Choroid plexus epithelial cell (primary cell): ENCODE data around the gene RALB.

Source experiments
- DNase-seq: peaks from one replicate; pipeline ENCODE4 v3.0.0-alpha.2; 2010; ENCODE audit warnings: low read depth
- H3K4me3 ChIP-seq: 2 replicates; pipeline ENCODE4 v1.5.1; 2011; ENCODE audit warnings: low read depth, mild to moderate bottlenecking, control low read depth, low read length, moderate library complexity
- TF ChIP-seq, protein P1 (sequence below): conservative IDR thresholded peaks from 2 replicates; pipeline ENCODE4 v1.5.1; 2011; ENCODE audit warnings: low read depth, mild to moderate bottlenecking, control low read depth, inconsistent platforms, low read length, moderate library complexity

The RALB gene

DNA sequence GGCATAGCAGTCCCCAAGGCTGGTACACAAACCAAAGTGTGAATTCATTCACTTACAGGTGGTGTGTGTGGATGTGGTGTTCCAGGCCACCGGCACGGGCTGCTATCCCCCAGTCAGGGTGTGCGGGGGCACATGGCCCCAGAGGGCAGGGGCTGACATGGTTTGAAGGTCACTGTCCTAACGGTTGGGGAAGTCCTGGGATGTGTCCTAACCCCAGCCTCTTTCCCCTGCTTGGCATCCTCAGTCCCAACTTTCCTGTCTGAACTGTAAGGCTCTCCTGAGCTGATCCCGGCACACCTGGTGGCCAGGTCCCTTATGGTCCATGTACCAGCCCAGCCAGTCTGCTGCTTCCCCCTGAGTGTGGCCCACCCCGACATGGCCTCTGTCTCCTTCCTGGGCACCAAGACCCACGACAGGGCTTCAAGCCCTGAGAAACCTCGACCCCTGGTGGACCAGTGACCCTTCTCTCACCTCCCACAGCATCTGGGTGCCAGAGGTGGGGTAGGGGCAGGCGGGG, 27.0 kb upstream of the RALB start:
- no peak for DNase-seq
- H3K4me3 ChIP-seq: no peak overlapping the region
- TF ChIP-seq, protein P1, sequence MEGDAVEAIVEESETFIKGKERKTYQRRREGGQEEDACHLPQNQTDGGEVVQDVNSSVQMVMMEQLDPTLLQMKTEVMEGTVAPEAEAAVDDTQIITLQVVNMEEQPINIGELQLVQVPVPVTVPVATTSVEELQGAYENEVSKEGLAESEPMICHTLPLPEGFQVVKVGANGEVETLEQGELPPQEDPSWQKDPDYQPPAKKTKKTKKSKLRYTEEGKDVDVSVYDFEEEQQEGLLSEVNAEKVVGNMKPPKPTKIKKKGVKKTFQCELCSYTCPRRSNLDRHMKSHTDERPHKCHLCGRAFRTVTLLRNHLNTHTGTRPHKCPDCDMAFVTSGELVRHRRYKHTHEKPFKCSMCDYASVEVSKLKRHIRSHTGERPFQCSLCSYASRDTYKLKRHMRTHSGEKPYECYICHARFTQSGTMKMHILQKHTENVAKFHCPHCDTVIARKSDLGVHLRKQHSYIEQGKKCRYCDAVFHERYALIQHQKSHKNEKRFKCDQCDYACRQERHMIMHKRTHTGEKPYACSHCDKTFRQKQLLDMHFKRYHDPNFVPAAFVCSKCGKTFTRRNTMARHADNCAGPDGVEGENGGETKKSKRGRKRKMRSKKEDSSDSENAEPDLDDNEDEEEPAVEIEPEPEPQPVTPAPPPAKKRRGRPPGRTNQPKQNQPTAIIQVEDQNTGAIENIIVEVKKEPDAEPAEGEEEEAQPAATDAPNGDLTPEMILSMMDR: no peak

GRCh38 chr2:120226316-120226715, 26.3 kb upstream of the RALB start:
- no peak for DNase-seq
- TF ChIP-seq, protein P1: no peak
- no peak overlapping the region for H3K4me3 ChIP-seq

GRCh38 chr2:120227111-120227991, 25.3 kb upstream of the RALB start:
- TF ChIP-seq, protein P1: no peak
- no peak for DNase-seq
- no peak overlapping the region for H3K4me3 ChIP-seq

- no peak overlapping the region for H3K4me3 ChIP-seq
- TF ChIP-seq, protein P1: no peak
- no peak for DNase-seq
These were observed 24.1 kb upstream of the RALB start for GRCh38 chr2:120228503-120228902.

- H3K4me3 ChIP-seq: no peak overlapping the region
- DNase-seq: no peak
- TF ChIP-seq, protein P1: no peak
These were observed 23.3 kb upstream of the RALB start for GRCh38 chr2:120229341-120229740.

DNA sequence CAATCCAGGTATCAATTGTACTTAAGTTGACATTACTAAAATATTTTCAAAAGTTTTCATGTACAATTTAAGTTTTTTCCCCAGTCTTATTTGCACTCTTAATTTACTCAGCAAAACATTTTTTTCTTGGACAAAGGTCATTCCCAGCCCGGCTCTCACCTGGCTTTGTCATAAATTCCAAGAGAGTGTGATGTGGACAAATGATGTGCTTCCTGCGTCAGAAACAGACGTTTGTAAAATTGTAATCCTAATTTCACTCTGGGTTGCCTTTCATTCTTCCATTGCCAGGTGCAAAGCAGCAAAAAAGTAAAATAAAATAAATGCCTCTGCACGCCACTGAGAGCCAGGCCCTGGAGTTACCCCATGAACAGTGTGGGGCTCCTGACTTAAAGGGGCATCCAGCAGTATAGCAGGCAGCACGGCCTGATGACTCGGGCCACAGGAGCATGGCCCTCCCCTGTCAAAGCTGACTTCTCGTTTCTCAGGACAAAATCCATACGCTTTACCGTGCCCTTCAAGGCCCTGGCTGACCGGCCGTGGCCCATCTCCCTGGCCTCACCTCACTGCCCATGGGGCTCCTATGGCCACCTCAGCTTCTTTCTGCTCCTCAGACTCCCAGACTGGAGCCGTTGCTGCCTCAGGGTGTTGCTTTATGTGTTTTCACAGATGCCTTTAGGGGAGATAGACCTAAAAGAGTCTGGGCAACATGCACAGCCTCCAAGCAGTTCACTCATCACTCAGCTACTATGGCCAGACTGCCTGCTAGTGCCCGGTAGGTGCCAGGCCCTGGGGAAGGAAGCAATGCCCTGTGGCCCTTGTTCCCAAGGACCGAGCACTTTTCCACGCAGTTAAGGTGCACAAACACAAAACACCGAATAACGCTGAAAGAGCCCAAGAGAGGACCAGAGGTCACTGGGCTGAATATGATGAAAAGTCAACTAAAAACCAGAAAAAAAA, 21.9 kb upstream of the RALB start:
- no peak for DNase-seq
- H3K4me3 ChIP-seq: no peak overlapping the region
- TF ChIP-seq, protein P1: no peak
